Trophoblast cell (in vitro differentiated cells and primary cell): ENCODE measurements around the gene KMT2A.

ENCODE experiments used
- DNase-seq, 2 donors: peaks; one replicate each; pipeline ENCODE4 v3.0.0-alpha.2; 2016
- H2AFZ ChIP-seq: 2 replicates; pipeline ENCODE4 v1.6.1; 2013; ENCODE audit warnings: low read length, moderate library complexity, mild to moderate bottlenecking; ENCODE audit not compliant: insufficient read depth, poor library complexity
- H2AK5ac ChIP-seq: 2 replicates; pipeline ENCODE4 v1.6.1; 2013; ENCODE audit warnings: mild to moderate bottlenecking, low read length
- H2BK120ac ChIP-seq: 2 replicates; pipeline ENCODE4 v1.6.1; 2013; ENCODE audit warnings: low read length, mild to moderate bottlenecking, moderate library complexity; ENCODE audit not compliant: insufficient read depth, poor library complexity
- H2BK12ac ChIP-seq: 2 replicates; pipeline ENCODE4 v1.6.1; 2013; ENCODE audit warnings: mild to moderate bottlenecking, low read length, moderate library complexity
- H2BK5ac ChIP-seq: 2 replicates; pipeline ENCODE4 v1.6.1; 2013; ENCODE audit warnings: low read length, low read depth, moderate library complexity, mild to moderate bottlenecking; ENCODE audit not compliant: poor library complexity
- H3K14ac ChIP-seq: 2 replicates; pipeline ENCODE4 v1.6.1; 2013; ENCODE audit warnings: mild to moderate bottlenecking, low read length
- H3K18ac ChIP-seq: 2 replicates; pipeline ENCODE4 v1.6.1; 2013; ENCODE audit warnings: mild to moderate bottlenecking, low read length
- H3K23ac ChIP-seq: 2 replicates; pipeline ENCODE4 v1.6.1; 2013; ENCODE audit warnings: low read length
- H3K27ac ChIP-seq: 2 replicates; pipeline ENCODE4 v1.5.1; 2013; ENCODE audit warnings: low read depth, mild to moderate bottlenecking, inconsistent platforms, low read length, moderate library complexity
- H3K27me3 ChIP-seq: 2 replicates; pipeline ENCODE4 v1.6.1; 2013; ENCODE audit warnings: inconsistent platforms, mild to moderate bottlenecking, low read length, moderate library complexity; ENCODE audit not compliant: insufficient read depth
- H3K36me3 ChIP-seq, 2 experiments: 1 replicate in 1 of 2; 2 replicates in 1 of 2; pipeline ENCODE4 v1.6.1; 2013; ENCODE audit warnings: low read length in 2 of 2, mild to moderate bottlenecking in 2 of 2, moderate library complexity in 1 of 2; ENCODE audit not compliant: insufficient read depth in 2 of 2, control insufficient read depth in 1 of 2
- H3K4ac ChIP-seq: 2 replicates; pipeline ENCODE4 v1.6.1; 2013; ENCODE audit warnings: low read depth, mild to moderate bottlenecking, low read length, moderate library complexity
- H3K4me1 ChIP-seq, 2 experiments: 1 replicate in 1 of 2; 2 replicates in 1 of 2; pipeline ENCODE4 v1.6.1; 2013; ENCODE audit warnings: low read length in 2 of 2, mild to moderate bottlenecking in 2 of 2, moderate library complexity in 1 of 2; ENCODE audit not compliant: insufficient read depth in 2 of 2, control insufficient read depth in 1 of 2
- H3K4me2 ChIP-seq: 2 replicates; pipeline ENCODE4 v1.6.1; 2013; ENCODE audit warnings: inconsistent platforms, mild to moderate bottlenecking, low read length, moderate library complexity
- H3K4me3 ChIP-seq: 2 replicates; pipeline ENCODE4 v1.5.1; 2013; ENCODE audit warnings: mild to moderate bottlenecking, low read depth, low read length, inconsistent platforms
- H3K79me1 ChIP-seq: one replicate; pipeline ENCODE4 v1.6.1; 2013; ENCODE audit warnings: low read length
- H3K79me2 ChIP-seq: 2 replicates; pipeline ENCODE4 v1.6.1; 2013; ENCODE audit warnings: low read length, mild to moderate bottlenecking; ENCODE audit not compliant: control insufficient read depth, insufficient read depth, poor library complexity
- H3K9ac ChIP-seq: 2 replicates; pipeline ENCODE4 v1.6.1; 2013; ENCODE audit warnings: mild to moderate bottlenecking, low read length
- H3K9me3 ChIP-seq: 2 replicates; pipeline ENCODE4 v1.6.1; 2013; ENCODE audit warnings: low read depth, mild to moderate bottlenecking, control low read depth, inconsistent platforms, low read length; ENCODE audit not compliant: insufficient read depth
- H4K12ac ChIP-seq: 2 replicates; pipeline ENCODE4 v1.6.1; 2013; ENCODE audit warnings: low read depth, mild to moderate bottlenecking, low read length, moderate library complexity
- H4K8ac ChIP-seq: 2 replicates; pipeline ENCODE4 v1.6.1; 2013; ENCODE audit warnings: low read depth, mild to moderate bottlenecking, low read length, moderate library complexity
- H4K91ac ChIP-seq: one replicate; pipeline ENCODE4 v1.6.1; 2013; ENCODE audit warnings: low read depth, mild to moderate bottlenecking, low read length, moderate library complexity
- WGBS: extraction: QIAGEN DNeasy Blood & Tissue Kit; methylation state at CpG from one replicate; pipeline ENCODE4 v1.1.7; 2013; ENCODE audit warnings: missing lambda C conversion rate; ENCODE audit not compliant: insufficient read length, insufficient coverage; ENCODE audit errors: extremely low coverage; 5-methylcytosine and 5-hydroxymethylcytosine counted together

The KMT2A gene

GRCh38 chr11:118522571-118523072 lies 86.3 kb downstream of the KMT2A start:
- Histone ChIP-seq H3K4ac (no peak overlapping the region), H4K91ac (no peak overlapping the region), H3K9ac (no peak overlapping the region)

GRCh38 chr11:118524356-118524755 lies 88.1 kb downstream of the KMT2A start:
- Histone ChIP-seq H3K18ac (no peak overlapping the region), H2AK5ac (no peak overlapping the region), H3K79me1 (no peaks in the 10 kb centered on the region), H3K79me2 (no peaks in the 10 kb centered on the region), H3K27me3 (no peaks in the 10 kb centered on the region), H2AFZ (no peak overlapping the region), H2BK5ac (no peak overlapping the region), H3K9me3 (no peaks in the 10 kb centered on the region), H4K12ac (no peak overlapping the region), H3K4me3 (no peak overlapping the region), H3K4me1 (peaks cover 3% of the 10 kb centered on the region in 2 experiments), H2BK12ac (no peak overlapping the region), H3K23ac (no peak overlapping the region), H3K4ac (no peak overlapping the region), H2BK120ac (no peak overlapping the region), H3K14ac (no peak overlapping the region), H4K91ac (no peak overlapping the region), H4K8ac (no peak overlapping the region), H3K27ac (no peak overlapping the region), H3K4me2 (no peak overlapping the region), H3K36me3 (peaks cover 29 to 50% of the 10 kb centered on the region in 2 experiments), H3K9ac (no peak overlapping the region)
- no peak for DNase-seq

More at GRCh38 chr11:118522571-118523072, 86.3 kb downstream of the KMT2A start:
- Histone ChIP-seq H3K79me2 (no peaks in the 10 kb centered on the region), H2BK12ac (no peak overlapping the region), H3K18ac (no peak overlapping the region), H2AFZ (no peak overlapping the region), H2BK120ac (no peak overlapping the region), H3K23ac (no peak overlapping the region), H3K79me1 (no peaks in the 10 kb centered on the region), H3K36me3 (peaks cover 29 to 50% of the 10 kb centered on the region in 2 experiments), H2BK5ac (no peak overlapping the region), H3K27ac (no peak overlapping the region), H4K8ac (no peak overlapping the region), H3K27me3 (no peaks in the 10 kb centered on the region), H3K9me3 (no peaks in the 10 kb centered on the region), H4K12ac (no peak overlapping the region), H3K4me3 (no peak overlapping the region), H2AK5ac (no peak overlapping the region), H3K4me2 (no peak overlapping the region), H3K14ac (no peak overlapping the region), H3K4me1 (peaks cover 0 to 3% of the 10 kb centered on the region in 2 experiments)
- peak in 1 of 2 donors; percentile 31 for DNase-seq
- no CpG with 5 or more reads among the region's 6 CpGs for WGBS

GRCh38 chr11:118524757-118525470 lies 88.6 kb downstream of the KMT2A start:
- Histone ChIP-seq H3K23ac (no peak overlapping the region), H3K14ac (no peak overlapping the region), H3K9ac (no peak overlapping the region), H2BK12ac (no peak overlapping the region), H3K79me1 (no peaks in the 10 kb centered on the region), H2BK5ac (no peak overlapping the region), H3K27me3 (no peaks in the 10 kb centered on the region), H3K4me3 (no peak overlapping the region), H3K18ac (no peak overlapping the region), H3K4me1 (peaks cover 3 to 5% of the 10 kb centered on the region in 2 experiments), H3K9me3 (no peaks in the 10 kb centered on the region), H2AK5ac (no peak overlapping the region), H3K79me2 (no peaks in the 10 kb centered on the region), H3K36me3 (peaks cover 26 to 44% of the 10 kb centered on the region in 2 experiments), H2BK120ac (no peak overlapping the region), H3K4ac (no peak overlapping the region), H3K27ac (no peak overlapping the region), H3K4me2 (no peak overlapping the region), H4K8ac (no peak overlapping the region), H2AFZ (no peak overlapping the region), H4K91ac (no peak overlapping the region), H4K12ac (no peak overlapping the region)
- no peak for DNase-seq
- no CpG with 5 or more reads among the region's 6 CpGs for WGBS

GRCh38 chr11:118526688-118527087 lies 90.4 kb downstream of the KMT2A start:
- no peak overlapping the region for H3K27ac ChIP-seq
- H4K91ac ChIP-seq: no peak overlapping the region
- H3K79me1 ChIP-seq: peaks cover 10% of the 10 kb centered on the region
- no peak overlapping the region for H4K8ac ChIP-seq
- no peak overlapping the region for H3K18ac ChIP-seq
- H2BK12ac ChIP-seq: no peak overlapping the region
- peaks cover 9% of the 10 kb centered on the region for H3K79me2 ChIP-seq
- no peak overlapping the region for H2BK5ac ChIP-seq
- H3K14ac ChIP-seq: no peak overlapping the region
- no peak overlapping the region for H4K12ac ChIP-seq
- H3K4ac ChIP-seq: no peak overlapping the region
- H3K27me3 ChIP-seq: no peaks in the 10 kb centered on the region
- peaks cover 20 to 31% of the 10 kb centered on the region in 2 experiments for H3K36me3 ChIP-seq
- H2AK5ac ChIP-seq: no peak overlapping the region
- H2BK120ac ChIP-seq: no peak overlapping the region
- H3K9me3 ChIP-seq: no peaks in the 10 kb centered on the region
- H3K4me2 ChIP-seq: no peak overlapping the region
- peaks cover 6 to 9% of the 10 kb centered on the region in 2 experiments for H3K4me1 ChIP-seq
- WGBS: no CpG with 5 or more reads among the region's 2 CpGs
- no peak overlapping the region for H3K23ac ChIP-seq
- H3K4me3 ChIP-seq: no peak overlapping the region
- no peak for DNase-seq
- no peak overlapping the region for H2AFZ ChIP-seq
- no peak overlapping the region for H3K9ac ChIP-seq
